ENCODE results near the gene MAJIN. TPM values are rescaled to one million over a fixed set of nuclear protein-coding genes. Genes with fewer than 3 reads are reported as not detected.

The MAJIN gene
- total and polyA plus RNA-seq, 9 of the 15 experiments (the other 6 are each of a cell fraction or from before 2014, with no cell fraction given) = 0.17 to 0.83 (median 0.24) TPM; not detected in 2

- TF ChIP-seq NR0B1 (IDR thresholded peaks at IDR 0.05; ENCODE audit: partially characterized antibody) (no peak), SETDB1 (IDR thresholded peaks at IDR 0.05; ENCODE audit: low read length) (no peak), HDAC2 (IDR thresholded peaks at IDR 0.05) (peak; percentile 80), ARNT (IDR thresholded peaks at IDR 0.05) (no peak), LARP7 (IDR thresholded peaks at IDR 0.05) (no peak), TFE3 (CRISPR knock-in tag; IDR thresholded peaks at IDR 0.05) (no peak), CREB5 (CRISPR knock-in tag; IDR thresholded peaks at IDR 0.05) (no peak), PRDM10 (IDR thresholded peaks at IDR 0.05; ENCODE audit: partially characterized antibody) (peak; percentile 77), ZNF695 (CRISPR knock-in tag; IDR thresholded peaks at IDR 0.05) (no peak), HES1 (IDR thresholded peaks at IDR 0.05; ENCODE audit: low read depth) (no peak), CBX5 (IDR thresholded peaks at IDR 0.05; ENCODE audit: borderline replicate concordance, low read depth) (no peak), ZKSCAN3 (CRISPR knock-in tag; IDR thresholded peaks at IDR 0.05) (no peak), ZNF134 (CRISPR knock-in tag; conservative IDR thresholded peaks at IDR 0.05) (no peak), ZBTB12 (CRISPR knock-in tag; IDR thresholded peaks at IDR 0.05) (no peak), TAF1 (IDR thresholded peaks at IDR 0.05; ENCODE audit: control insufficient read depth, extremely low read depth, insufficient read depth, low read length, severe bottlenecking) (peak; percentile 52), GTF2A2 (tag; IDR thresholded peaks at IDR 0.05) (no peak), ETS1 (conservative IDR thresholded peaks at IDR 0.05; ENCODE audit: control insufficient read depth, low read depth, low read length) (0 out of 2 replicates have a peak, but pooled peaks have one; percentile 14)
Observed at GRCh38 chr11:64996710-64997380, 24.9 kb upstream of the MAJIN start, which contains the start of gene BATF2 (continued).

Measured in K562 (cell line).